SK-N-SH treated with all-trans-retinoic acid at 6 μM for 48 hours (cell line): ENCODE measurements around the gene CENPP.

ENCODE experiments used
- ARNTL ChIP-seq: fragments of 450-650 bp; formaldehyde crosslinking; IDR thresholded peaks from 2 replicates; pipeline ENCODE4 v1.5.0; 2020; ENCODE audit warnings: low read depth, mild to moderate bottlenecking, moderate library complexity, borderline replicate concordance
- SNAI2 ChIP-seq: fragments of 250-450 bp; sonication (Bioruptor Pico); IDR thresholded peaks from 2 replicates; pipeline ENCODE4 v1.5.0; 2020; ENCODE audit warnings: mild to moderate bottlenecking, moderate library complexity
- ZFP30 ChIP-seq: fragments of 450-650 bp; formaldehyde crosslinking; IDR thresholded peaks from 2 replicates; pipeline ENCODE4 v1.5.0; 2022; ENCODE audit warnings: mild to moderate bottlenecking, moderate library complexity
- TF ChIP-seq, protein P1 (sequence below): fragments of 250-450 bp; sonication (Bioruptor Pico); IDR thresholded peaks from 2 replicates; pipeline ENCODE4 v1.8.0; 2020; ENCODE audit warnings: mild to moderate bottlenecking, moderate library complexity, borderline replicate concordance

DNA sequence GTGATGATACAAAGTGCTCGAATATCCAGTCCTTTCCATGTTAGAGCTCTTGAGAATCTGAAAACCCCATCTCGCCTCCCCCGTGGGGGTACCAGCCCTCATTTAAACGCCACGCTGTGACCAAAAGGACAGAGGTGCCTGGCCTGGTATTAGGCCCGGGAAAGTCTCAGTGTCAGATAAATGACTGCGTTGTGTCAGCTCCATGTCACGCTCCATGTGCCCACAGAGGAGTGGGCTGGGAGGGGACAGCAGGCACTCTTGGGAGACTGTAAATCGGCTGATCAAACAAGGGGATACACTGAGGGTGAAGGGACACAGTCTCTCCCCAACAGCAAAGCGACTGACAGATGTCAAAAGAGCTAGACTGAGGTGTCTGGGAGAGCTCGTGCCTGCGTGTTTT is 275.7 kb downstream of the CENPP start:
- TF ChIP-seq SNAI2 (CRISPR knock-in tag) (no peak), ZFP30 (CRISPR knock-in tag) (no peak), ARNTL (CRISPR knock-in tag) (no peak)
- TF ChIP-seq, protein P1, sequence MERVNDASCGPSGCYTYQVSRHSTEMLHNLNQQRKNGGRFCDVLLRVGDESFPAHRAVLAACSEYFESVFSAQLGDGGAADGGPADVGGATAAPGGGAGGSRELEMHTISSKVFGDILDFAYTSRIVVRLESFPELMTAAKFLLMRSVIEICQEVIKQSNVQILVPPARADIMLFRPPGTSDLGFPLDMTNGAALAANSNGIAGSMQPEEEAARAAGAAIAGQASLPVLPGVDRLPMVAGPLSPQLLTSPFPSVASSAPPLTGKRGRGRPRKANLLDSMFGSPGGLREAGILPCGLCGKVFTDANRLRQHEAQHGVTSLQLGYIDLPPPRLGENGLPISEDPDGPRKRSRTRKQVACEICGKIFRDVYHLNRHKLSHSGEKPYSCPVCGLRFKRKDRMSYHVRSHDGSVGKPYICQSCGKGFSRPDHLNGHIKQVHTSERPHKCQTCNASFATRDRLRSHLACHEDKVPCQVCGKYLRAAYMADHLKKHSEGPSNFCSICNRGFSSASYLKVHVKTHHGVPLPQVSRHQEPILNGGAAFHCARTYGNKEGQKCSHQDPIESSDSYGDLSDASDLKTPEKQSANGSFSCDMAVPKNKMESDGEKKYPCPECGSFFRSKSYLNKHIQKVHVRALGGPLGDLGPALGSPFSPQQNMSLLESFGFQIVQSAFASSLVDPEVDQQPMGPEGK (CRISPR knock-in tag), result no peak
